Measurements from ENCODE around the gene SPPL3. TPM values are rescaled to one million over a fixed set of nuclear protein-coding genes. Genes with fewer than 3 reads are reported as not detected.

Gene SPPL3
- total RNA-seq, 1 experiment from 2014 or later, result 4.7 TPM

- DNase-seq (ENCODE audit: low spot score), result no peak
Observed at GRCh38 chr12:120775862-120776552, 128.2 kb downstream of the SPPL3 start.

GRCh38 chr12:120774169-120774916 is 129.8 kb downstream of the SPPL3 start:
- DNase-seq (ENCODE audit: low spot score), result no peak

- no peak for DNase-seq (ENCODE audit: low spot score)
Observed at GRCh38 chr12:120771097-120771496, 133.1 kb downstream of the SPPL3 start.

- no peak for DNase-seq (ENCODE audit: low spot score)
Observed at GRCh38 chr12:120767071-120768024, 136.8 kb downstream of the SPPL3 start.

GRCh38 chr12:120766566-120766965 is 137.6 kb downstream of the SPPL3 start:
- DNase-seq (ENCODE audit: low spot score), result no peak

- no peak for DNase-seq (ENCODE audit: low spot score)
Observed at GRCh38 chr12:120764816-120765215, 139.3 kb downstream of the SPPL3 start.

GRCh38 chr12:120763250-120763649 is 140.9 kb downstream of the SPPL3 start:
- DNase-seq (ENCODE audit: low spot score), result no peak

GRCh38 chr12:120762086-120762485 is 142.1 kb downstream of the SPPL3 start:
- no peak for DNase-seq (ENCODE audit: low spot score)

- DNase-seq (ENCODE audit: low spot score), result no peak
Observed at GRCh38 chr12:120761519-120761934, 142.6 kb downstream of the SPPL3 start.

- no peak for DNase-seq (ENCODE audit: low spot score)
Observed at GRCh38 chr12:120760349-120761254, 143.6 kb downstream of the SPPL3 start.

GRCh38 chr12:120759591-120760348 is 144.4 kb downstream of the SPPL3 start:
- DNase-seq (ENCODE audit: low spot score), result no peak

- DNase-seq (ENCODE audit: low spot score), result no peak
Observed at GRCh38 chr12:120758798-120759590, 145.2 kb downstream of the SPPL3 start.

- DNase-seq (ENCODE audit: low spot score), result no peak
Observed at GRCh38 chr12:120757949-120758348, 146.2 kb downstream of the SPPL3 start.

- DNase-seq (ENCODE audit: low spot score), result no peak
Observed at GRCh38 chr12:120757226-120757742, 146.9 kb downstream of the SPPL3 start.

GRCh38 chr12:120755269-120755668 is 148.9 kb downstream of the SPPL3 start:
- no peak for DNase-seq (ENCODE audit: low spot score)

- DNase-seq (ENCODE audit: low spot score), result no peak
Observed at GRCh38 chr12:120754792-120755191, 149.4 kb downstream of the SPPL3 start.

GRCh38 chr12:120751389-120751788 is 152.8 kb downstream of the SPPL3 start:
- no peak for DNase-seq (ENCODE audit: low spot score)

GRCh38 chr12:120750806-120751205 is 153.4 kb downstream of the SPPL3 start:
- no peak for DNase-seq (ENCODE audit: low spot score)

- DNase-seq (ENCODE audit: low spot score), result no peak
Observed at GRCh38 chr12:120749256-120749655, 154.9 kb downstream of the SPPL3 start.
